ENCODE data around the gene PTAR1. TPM values are rescaled to one million over a fixed set of nuclear protein-coding genes. Genes with fewer than 3 reads are reported as not detected.

The PTAR1 gene
- total RNA-seq, 2 donors from 2014 or later, result 45.3 to 64.4 TPM

DNA sequence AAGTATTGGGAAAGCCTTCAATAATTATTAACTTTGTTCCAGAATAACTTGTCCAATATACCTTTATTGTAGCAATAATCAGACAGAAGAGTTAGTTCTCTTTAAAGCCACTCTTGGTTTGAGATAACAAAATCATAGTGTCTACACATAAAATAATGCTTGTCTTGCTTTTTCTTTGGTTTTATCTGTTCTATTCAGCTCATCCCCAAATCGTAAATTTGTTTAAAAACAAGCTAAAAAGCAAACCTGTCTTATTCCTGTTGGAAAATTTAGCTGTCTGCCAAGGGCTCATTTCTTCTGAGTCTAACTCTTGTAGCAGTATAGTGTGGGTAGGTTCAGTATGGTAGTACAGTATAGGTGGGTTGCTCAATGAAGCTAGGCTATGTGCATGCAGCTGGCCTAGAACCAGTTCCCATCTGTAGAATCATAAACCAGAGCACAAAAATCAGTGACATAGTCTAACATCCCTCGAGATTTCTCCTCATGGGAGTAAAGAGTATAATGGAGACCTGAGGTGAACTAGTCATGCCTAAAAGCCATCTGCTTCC lies 69.7 kb downstream of the PTAR1 start:
- intact Hi-C loops (cut with DNase I), result no loop called here
- Histone ChIP-seq H3K4me3 (no peak overlapping the region), H3K9ac (ENCODE audit: low read depth in 2 of 2, low read length in 2 of 2) (no peak overlapping the region), H3K27ac (no peak overlapping the region), H3K9me3 (no peaks in the 10 kb centered on the region), H3K27me3 (no peaks in the 10 kb centered on the region), H3K36me3 (no peaks in the 10 kb centered on the region), H3K4me1 (no peaks in the 10 kb centered on the region)
- DNase-seq, result no peak
- TF ChIP-seq, protein P1, sequence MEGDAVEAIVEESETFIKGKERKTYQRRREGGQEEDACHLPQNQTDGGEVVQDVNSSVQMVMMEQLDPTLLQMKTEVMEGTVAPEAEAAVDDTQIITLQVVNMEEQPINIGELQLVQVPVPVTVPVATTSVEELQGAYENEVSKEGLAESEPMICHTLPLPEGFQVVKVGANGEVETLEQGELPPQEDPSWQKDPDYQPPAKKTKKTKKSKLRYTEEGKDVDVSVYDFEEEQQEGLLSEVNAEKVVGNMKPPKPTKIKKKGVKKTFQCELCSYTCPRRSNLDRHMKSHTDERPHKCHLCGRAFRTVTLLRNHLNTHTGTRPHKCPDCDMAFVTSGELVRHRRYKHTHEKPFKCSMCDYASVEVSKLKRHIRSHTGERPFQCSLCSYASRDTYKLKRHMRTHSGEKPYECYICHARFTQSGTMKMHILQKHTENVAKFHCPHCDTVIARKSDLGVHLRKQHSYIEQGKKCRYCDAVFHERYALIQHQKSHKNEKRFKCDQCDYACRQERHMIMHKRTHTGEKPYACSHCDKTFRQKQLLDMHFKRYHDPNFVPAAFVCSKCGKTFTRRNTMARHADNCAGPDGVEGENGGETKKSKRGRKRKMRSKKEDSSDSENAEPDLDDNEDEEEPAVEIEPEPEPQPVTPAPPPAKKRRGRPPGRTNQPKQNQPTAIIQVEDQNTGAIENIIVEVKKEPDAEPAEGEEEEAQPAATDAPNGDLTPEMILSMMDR (IDR thresholded peaks at IDR 0.05), result no peak

DNA sequence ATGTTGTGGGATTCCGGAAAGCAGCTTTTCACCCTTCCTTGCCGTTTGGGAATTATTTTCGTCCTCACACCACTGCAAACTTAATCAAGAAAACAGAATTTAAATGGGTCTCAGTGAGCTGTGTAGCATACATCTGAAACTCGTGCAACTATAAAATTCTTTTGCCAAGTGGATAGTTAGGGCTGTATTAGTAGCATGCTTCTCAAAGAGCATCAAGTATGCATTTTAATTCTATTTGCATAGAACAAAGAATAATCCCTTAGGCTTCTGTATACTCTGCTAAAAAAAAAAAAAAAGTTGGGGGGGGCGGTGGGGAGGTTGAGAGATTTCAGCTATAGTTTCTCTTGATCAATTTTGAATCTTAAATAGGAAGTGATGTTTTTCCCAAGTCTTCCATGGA lies 75.9 kb downstream of the PTAR1 start:
- H3K4me1 ChIP-seq, result no peaks in the 10 kb centered on the region
- no peaks in the 10 kb centered on the region for H3K27me3 ChIP-seq
- DNase-seq, result no peak
- H3K27ac ChIP-seq, result no peak overlapping the region
- H3K36me3 ChIP-seq, result no peaks in the 10 kb centered on the region
- H3K9me3 ChIP-seq, result no peaks in the 10 kb centered on the region
- no peak overlapping the region for H3K9ac ChIP-seq (ENCODE audit: low read depth in 2 of 2, low read length in 2 of 2)
- intact Hi-C loops (cut with DNase I), result no loop called here
- no peak overlapping the region for H3K4me3 ChIP-seq
- TF ChIP-seq, protein P1 (IDR thresholded peaks at IDR 0.05), result no peak

DNA sequence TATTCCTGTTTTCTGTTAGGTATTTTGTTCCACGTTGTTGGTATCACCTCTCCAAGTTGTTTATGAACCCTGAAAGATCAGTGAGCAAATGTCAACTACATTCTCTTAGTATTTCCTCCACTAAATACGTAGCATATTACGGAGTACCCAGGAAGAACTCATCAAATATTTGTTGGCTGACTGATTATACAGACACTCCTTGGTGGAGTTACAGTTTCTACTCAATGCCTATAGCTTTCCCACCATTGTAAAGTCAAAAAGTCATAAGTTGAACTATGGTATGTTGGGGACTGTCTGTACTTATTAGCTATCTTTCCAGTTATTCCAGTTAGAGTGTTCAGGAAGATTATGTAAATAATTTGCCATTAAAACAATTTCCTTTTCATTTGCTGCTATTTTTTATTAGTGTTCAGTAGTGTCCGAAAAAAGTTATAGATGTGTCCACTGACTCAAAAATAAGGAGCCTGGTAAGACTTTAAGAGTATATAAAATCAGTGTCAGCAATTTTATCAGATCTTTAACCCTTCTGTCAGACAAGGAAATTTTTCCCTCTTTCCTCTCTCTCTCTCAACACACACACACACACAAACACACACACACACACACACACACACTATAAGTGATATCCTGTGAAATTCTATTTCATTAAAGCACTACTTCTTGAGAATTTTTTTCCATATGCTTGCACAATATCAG lies 80.8 kb downstream of the PTAR1 start:
- Histone ChIP-seq H3K27ac (no peak overlapping the region), H3K4me1 (no peaks in the 10 kb centered on the region), H3K4me3 (no peak overlapping the region), H3K36me3 (no peaks in the 10 kb centered on the region), H3K9ac (ENCODE audit: low read depth in 2 of 2, low read length in 2 of 2) (no peak overlapping the region), H3K9me3 (no peaks in the 10 kb centered on the region), H3K27me3 (no peaks in the 10 kb centered on the region)
- intact Hi-C loops (cut with DNase I), result no loop called here
- no peak for DNase-seq
- TF ChIP-seq, protein P1 (IDR thresholded peaks at IDR 0.05), result no peak

DNA sequence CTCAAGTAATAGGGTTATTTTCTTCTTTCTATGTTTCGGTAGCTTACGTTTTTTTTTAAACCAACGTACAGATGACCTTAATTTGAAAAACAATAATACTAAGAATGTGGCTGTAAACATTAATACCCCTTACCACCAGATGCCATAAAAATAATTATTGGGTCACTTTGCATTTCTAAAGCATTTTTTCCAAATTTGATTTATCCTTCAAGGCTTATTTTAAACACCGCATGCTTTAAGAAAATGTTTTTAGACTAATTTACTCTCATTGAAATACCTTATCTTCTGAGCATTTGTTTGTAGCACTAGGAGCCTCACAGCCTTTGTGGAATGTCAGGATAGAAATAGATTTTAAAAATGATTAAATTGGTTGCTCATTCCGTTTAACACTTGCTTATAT lies 81.9 kb downstream of the PTAR1 start:
- H3K27ac ChIP-seq, result no peak overlapping the region
- intact Hi-C loops (cut with DNase I), result no loop called here
- H3K9ac ChIP-seq (ENCODE audit: low read depth in 2 of 2, low read length in 2 of 2), result no peak overlapping the region
- H3K4me1 ChIP-seq, result no peaks in the 10 kb centered on the region
- no peak overlapping the region for H3K4me3 ChIP-seq
- TF ChIP-seq, protein P1 (IDR thresholded peaks at IDR 0.05), result no peak
- H3K9me3 ChIP-seq, result no peaks in the 10 kb centered on the region
- H3K27me3 ChIP-seq, result no peaks in the 10 kb centered on the region
- no peaks in the 10 kb centered on the region for H3K36me3 ChIP-seq
- no peak for DNase-seq

DNA sequence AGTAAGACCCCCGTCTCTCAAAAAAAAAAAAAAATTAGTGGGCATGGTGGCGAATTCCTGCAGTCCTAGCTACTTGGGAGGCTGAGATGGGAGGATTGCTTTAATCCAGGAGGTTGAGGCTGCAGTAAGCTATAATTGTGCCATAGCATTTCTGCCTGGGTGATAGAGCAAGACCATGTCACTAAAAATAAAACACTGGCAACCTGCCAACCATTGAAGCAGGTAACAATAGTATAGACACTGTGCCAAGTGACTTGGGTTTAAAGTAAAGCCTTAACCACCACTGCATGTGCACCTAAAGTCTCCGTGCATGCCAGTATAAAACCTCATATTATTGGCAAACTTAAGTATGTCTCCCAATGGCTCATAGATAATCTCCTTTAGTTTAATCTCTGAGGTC lies 84.2 kb downstream of the PTAR1 start:
- Histone ChIP-seq H3K27ac (no peak overlapping the region), H3K27me3 (no peaks in the 10 kb centered on the region), H3K4me1 (no peaks in the 10 kb centered on the region), H3K9ac (ENCODE audit: low read depth in 2 of 2, low read length in 2 of 2) (no peak overlapping the region), H3K36me3 (no peaks in the 10 kb centered on the region), H3K9me3 (no peaks in the 10 kb centered on the region), H3K4me3 (no peak overlapping the region)
- TF ChIP-seq, protein P1 (IDR thresholded peaks at IDR 0.05), result no peak
- DNase-seq, result no peak
- intact Hi-C loops (cut with DNase I), result no loop called here
